SU-DHL-6 (cell line): ENCODE measurements around the gene PNPLA7.

Experiments used
- H2AFZ ChIP-seq: fragments of 200-600 bp; sonication (generic); 2 replicates; pipeline ENCODE4 v1.6.1; 2014; ENCODE audit warnings: low read depth, mild to moderate bottlenecking, moderate library complexity, mixed read lengths, antibody characterized with exemption, low read length; ENCODE audit not compliant: severe bottlenecking
- H3F3A ChIP-seq: fragments of 200-600 bp; shearing (Covaris generic); 2 replicates; pipeline ENCODE4 v1.6.0; 2016; ENCODE audit warnings: antibody characterized with exemption, mild to moderate bottlenecking; ENCODE audit not compliant: insufficient read depth
- H3K27ac ChIP-seq: fragments of 200-600 bp; sonication (generic); 2 replicates; pipeline ENCODE4 v1.5.1; 2016; ENCODE audit warnings: low read depth, mild to moderate bottlenecking, low read length, moderate library complexity, mixed read lengths
- H3K27me3 ChIP-seq: fragments of 200-600 bp; sonication (generic), shearing (Covaris generic); 2 replicates; pipeline ENCODE4 v1.6.0; 2014; ENCODE audit warnings: mild to moderate bottlenecking, low read length
- H3K36me3 ChIP-seq: fragments of 200-600 bp; sonication (generic); 2 replicates; pipeline ENCODE4 v1.6.1; 2014; ENCODE audit warnings: mild to moderate bottlenecking, low read length, mixed read lengths
- H3K4me2 ChIP-seq: fragments of 300-600, 200-600 bp; shearing (Covaris generic), sonication (generic); 2 replicates; pipeline ENCODE4 v1.6.0; 2014; ENCODE audit warnings: low read length, low read depth, mild to moderate bottlenecking; ENCODE audit not compliant: poor library complexity, severe bottlenecking
- H3K4me3 ChIP-seq: fragments of 200-600 bp; sonication (generic); 2 replicates; pipeline ENCODE4 v1.5.1; 2014; ENCODE audit warnings: antibody characterized with exemption, low read length, mild to moderate bottlenecking, mixed read lengths; ENCODE audit not compliant: insufficient read depth, poor library complexity, severe bottlenecking
- H3K79me2 ChIP-seq: fragments of 200-600 bp; sonication (generic); 2 replicates; pipeline ENCODE4 v1.6.1; 2014; ENCODE audit warnings: mild to moderate bottlenecking, low read length, moderate library complexity; ENCODE audit not compliant: insufficient read depth
- H3K9ac ChIP-seq: fragments of 200-600 bp; sonication (generic); 2 replicates; pipeline ENCODE4 v1.7.0; 2014; ENCODE audit warnings: mild to moderate bottlenecking, low read length
- H3K9me2 ChIP-seq: fragments of 200-600 bp; sonication (generic); replicated peaks from 2 replicates; pipeline ENCODE4 v1.6.1; 2014; ENCODE audit warnings: low read length; ENCODE audit not compliant: insufficient read depth
- H3K9me3 ChIP-seq: fragments of 200-600 bp; sonication (generic); 2 replicates; pipeline ENCODE4 v1.6.1; 2014; ENCODE audit warnings: low read length, mixed read lengths; ENCODE audit not compliant: insufficient read depth
- H4K20me1 ChIP-seq: fragments of 200-600 bp; sonication (generic); 2 replicates; pipeline ENCODE4 v1.6.1; 2014; ENCODE audit warnings: low read depth, mild to moderate bottlenecking, antibody characterized with exemption, low read length, moderate library complexity, mixed read lengths
- EZH2phosphoT487 ChIP-seq: fragments of 200-600 bp; sonication (generic), shearing (Covaris generic); conservative IDR thresholded peaks from 2 replicates; pipeline ENCODE4 v1.6.1; 2018; ENCODE audit warnings: mild to moderate bottlenecking, antibody characterized with exemption, low read length, moderate library complexity, mixed read lengths
- TF ChIP-seq, protein P1 (sequence below): fragments of 200-600 bp; sonication (generic); IDR thresholded peaks from one replicate; pipeline ENCODE4 v1.5.1; 2017; ENCODE audit warnings: antibody characterized with exemption, mild to moderate bottlenecking, low read length, moderate library complexity; ENCODE audit not compliant: insufficient read depth, poor library complexity, severe bottlenecking

PNPLA7 gene

DNA sequence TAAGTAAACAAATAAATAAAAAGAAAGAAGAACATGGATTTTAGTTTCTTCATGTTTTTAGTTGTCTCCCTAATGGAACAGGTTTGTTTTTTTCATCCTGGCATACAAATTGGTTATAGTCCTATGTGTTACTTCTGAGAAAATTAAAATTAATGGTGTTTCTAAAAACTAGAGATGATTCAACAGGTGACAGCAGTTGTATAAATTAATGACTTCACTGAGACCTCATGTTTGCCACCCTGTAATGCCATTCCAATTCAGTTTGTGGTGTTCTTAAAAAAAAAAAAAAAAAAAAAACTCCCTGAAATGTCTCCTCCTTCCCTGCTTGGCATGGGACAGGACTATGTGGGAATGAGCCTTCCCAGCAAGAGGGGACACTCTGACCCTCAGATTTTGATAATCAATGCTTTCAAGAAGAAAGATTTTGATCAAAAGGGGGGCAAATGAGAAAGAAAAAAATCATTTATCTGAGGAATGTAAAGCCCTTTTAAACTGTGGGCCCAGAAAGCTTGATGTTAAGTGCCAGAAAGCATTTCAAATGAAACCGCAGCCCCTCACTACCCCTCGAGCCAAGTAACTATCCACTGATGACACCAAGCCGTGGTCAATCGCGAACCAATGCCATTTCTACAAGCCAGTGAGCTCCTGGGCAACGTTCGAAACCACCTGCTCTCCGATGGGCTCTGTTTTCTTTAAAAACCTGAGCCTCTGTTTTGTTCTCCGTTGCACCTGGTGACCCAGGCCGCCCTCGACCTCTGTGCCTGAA is 128.2 kb downstream of the PNPLA7 start:
- Histone ChIP-seq H3K79me2 (0 out of 2 replicates have a peak, but pooled peaks cover 8% of the 10 kb centered on the region), H3K27ac (no peak overlapping the region), H3K4me2 (peak overlapping the region; percentile 97)

DNA sequence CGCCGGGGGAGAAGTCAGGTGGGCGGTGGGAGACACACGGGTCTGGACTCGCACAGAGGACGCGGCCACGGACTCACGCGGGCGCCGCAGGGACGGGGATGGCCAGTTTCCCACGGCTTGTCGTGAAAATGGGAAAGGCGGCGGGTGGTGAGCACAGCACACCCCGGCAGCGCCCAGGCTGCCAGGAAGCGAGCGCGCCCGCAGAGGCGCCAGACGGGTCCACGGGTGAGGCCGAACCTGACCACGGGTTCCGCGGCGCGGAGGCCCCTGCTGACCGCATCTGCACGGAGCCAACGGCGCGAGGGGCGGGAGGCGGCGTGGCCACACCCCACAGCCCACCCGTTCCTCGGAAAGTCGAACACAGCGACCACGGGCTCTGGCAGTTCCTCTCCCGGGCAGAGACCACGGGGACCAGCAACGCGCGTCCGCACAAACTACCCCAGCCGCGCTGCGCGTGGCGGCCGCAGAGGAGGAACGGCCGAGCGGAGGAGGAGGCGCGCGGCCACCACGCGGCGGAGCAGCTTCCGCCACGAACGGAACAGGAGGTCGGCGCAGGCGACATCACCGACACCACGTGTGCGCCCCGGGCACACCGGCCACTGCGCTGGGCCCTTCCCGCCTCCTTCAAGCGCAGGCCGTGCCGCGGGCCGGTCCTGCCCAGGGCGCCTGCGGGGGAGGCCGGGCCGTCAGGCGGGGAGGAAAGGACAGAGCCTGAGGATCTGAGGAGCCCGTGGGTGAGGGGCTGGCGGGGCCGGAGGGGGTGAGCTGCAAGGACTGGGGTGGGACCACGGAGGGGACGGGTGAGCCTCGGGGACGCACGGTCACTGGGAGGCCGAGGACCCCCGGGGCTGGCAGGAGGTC is 132.8 kb downstream of the PNPLA7 start:
- Histone ChIP-seq H3K4me2 (no peak overlapping the region), H3K9me2 (no peaks in the 10 kb centered on the region), H3K9me3 (no peaks in the 10 kb centered on the region), H3K36me3 (no peaks in the 10 kb centered on the region), H3K27me3 (no peaks in the 10 kb centered on the region), H4K20me1 (peaks cover 4% of the 10 kb centered on the region), H3K4me3 (no peak overlapping the region), H3K27ac (no peak overlapping the region), H3F3A (0 out of 2 replicates have a peak, but pooled peaks cover 10% of the 10 kb centered on the region), H3K79me2 (0 out of 2 replicates have a peak, but pooled peaks cover 8% of the 10 kb centered on the region), H3K9ac (no peak overlapping the region), H2AFZ (no peak overlapping the region)
- no peak for TF ChIP-seq EZH2phosphoT487
- TF ChIP-seq, protein P1, sequence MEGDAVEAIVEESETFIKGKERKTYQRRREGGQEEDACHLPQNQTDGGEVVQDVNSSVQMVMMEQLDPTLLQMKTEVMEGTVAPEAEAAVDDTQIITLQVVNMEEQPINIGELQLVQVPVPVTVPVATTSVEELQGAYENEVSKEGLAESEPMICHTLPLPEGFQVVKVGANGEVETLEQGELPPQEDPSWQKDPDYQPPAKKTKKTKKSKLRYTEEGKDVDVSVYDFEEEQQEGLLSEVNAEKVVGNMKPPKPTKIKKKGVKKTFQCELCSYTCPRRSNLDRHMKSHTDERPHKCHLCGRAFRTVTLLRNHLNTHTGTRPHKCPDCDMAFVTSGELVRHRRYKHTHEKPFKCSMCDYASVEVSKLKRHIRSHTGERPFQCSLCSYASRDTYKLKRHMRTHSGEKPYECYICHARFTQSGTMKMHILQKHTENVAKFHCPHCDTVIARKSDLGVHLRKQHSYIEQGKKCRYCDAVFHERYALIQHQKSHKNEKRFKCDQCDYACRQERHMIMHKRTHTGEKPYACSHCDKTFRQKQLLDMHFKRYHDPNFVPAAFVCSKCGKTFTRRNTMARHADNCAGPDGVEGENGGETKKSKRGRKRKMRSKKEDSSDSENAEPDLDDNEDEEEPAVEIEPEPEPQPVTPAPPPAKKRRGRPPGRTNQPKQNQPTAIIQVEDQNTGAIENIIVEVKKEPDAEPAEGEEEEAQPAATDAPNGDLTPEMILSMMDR = no peak

More for the DNA sequence above, 128.2 kb downstream of the PNPLA7 start:
- H3K36me3 ChIP-seq = no peaks in the 10 kb centered on the region
- no peaks in the 10 kb centered on the region for H3K27me3 ChIP-seq
- no peaks in the 10 kb centered on the region for H3K9me2 ChIP-seq
- peak overlapping the region; percentile 81 for H3K9ac ChIP-seq
- peaks cover 4% of the 10 kb centered on the region; the same call in 1 of the 2 replicates for H4K20me1 ChIP-seq
- TF ChIP-seq EZH2phosphoT487 = no peak
- TF ChIP-seq, protein P1 = no peak
- peak overlapping the region; percentile 77 for H2AFZ ChIP-seq
- peak overlapping the region; percentile 86 for H3K4me3 ChIP-seq
- peaks cover 31% of the 10 kb centered on the region for H3F3A ChIP-seq
- H3K9me3 ChIP-seq = no peaks in the 10 kb centered on the region

DNA sequence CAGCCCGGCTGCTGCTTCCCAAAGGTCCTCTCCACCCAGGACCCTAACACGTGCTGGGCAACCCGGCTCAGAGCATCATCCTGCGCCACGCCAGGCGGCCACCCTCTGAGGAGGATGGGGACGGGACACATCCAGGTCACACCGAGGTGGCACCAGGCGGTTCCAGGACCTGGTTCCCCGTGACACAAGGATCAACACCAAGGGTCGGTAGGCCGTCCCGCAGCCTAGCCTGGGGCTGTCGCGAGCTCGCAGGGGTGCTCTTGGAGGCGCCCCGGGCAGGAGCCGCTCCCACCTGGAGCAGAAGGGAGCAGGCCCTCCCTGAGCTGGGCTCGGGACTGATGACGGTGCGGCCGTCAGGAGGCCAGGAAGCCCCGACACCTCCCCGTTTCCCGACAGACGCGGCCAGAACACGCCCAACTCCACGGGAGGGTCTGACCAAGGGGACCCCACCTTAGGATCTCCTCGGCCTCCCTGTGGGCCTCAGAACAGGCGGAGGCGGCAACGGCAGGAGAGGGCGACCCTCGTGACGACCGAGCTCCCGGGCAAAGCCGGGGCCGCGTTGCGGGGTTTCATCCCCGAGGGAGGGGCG is 133.5 kb downstream of the PNPLA7 start:
- Histone ChIP-seq H4K20me1 (peaks cover 4% of the 10 kb centered on the region), H3K27me3 (no peaks in the 10 kb centered on the region), H3K36me3 (no peaks in the 10 kb centered on the region), H3K4me2 (no peak overlapping the region), H3K4me3 (no peak overlapping the region), H3K27ac (no peak overlapping the region), H3K79me2 (0 out of 2 replicates have a peak, but pooled peaks cover 3% of the 10 kb centered on the region), H3K9me2 (no peaks in the 10 kb centered on the region), H2AFZ (no peak overlapping the region), H3K9me3 (no peaks in the 10 kb centered on the region), H3F3A (0 out of 2 replicates have a peak, but pooled peaks cover 6% of the 10 kb centered on the region), H3K9ac (no peak overlapping the region)
- TF ChIP-seq, protein P1 = no peak
- TF ChIP-seq EZH2phosphoT487 = no peak
